Kidney (tissue), 11 donors: ENCODE results near the gene FAM153A. TPM values are rescaled to one million over a fixed set of nuclear protein-coding genes. Genes with fewer than 3 reads are reported as not detected.
"Not testable (repeated sequence)": the region's sequence is repeated elsewhere in the genome, so short reads cannot be mapped to it uniquely, and the experiment has no call there.

Experiments used
- DNase-seq, 5 donors: peaks; one replicate each; pipeline ENCODE4 v3.0.0-alpha.2; 2013 to 2020
- FAIRE-seq: peaks from 2 replicates; lab custom pipeline; 2012; peaks lifted over from hg19 to GRCh38; lab: Jason Lieb, UNC
- H3K27ac ChIP-seq, 2 donors: one replicate each; pipeline ENCODE4 v1.7.0; 2013; ENCODE audit warnings: low read depth in 2 of 2, low read length in 2 of 2, inconsistent platforms in 1 of 2
- H3K27me3 ChIP-seq: one replicate; pipeline ENCODE4 v1.7.1; 2013; ENCODE audit warnings: low read length, inconsistent platforms; ENCODE audit not compliant: control insufficient read depth, insufficient read depth
- H3K36me3 ChIP-seq, 3 donors: one replicate each; pipeline versions ENCODE4 v1.7.0 to v1.7.1; 2013; ENCODE audit warnings: low read length in 3 of 3, control low read depth in 1 of 3, inconsistent platforms in 1 of 3; ENCODE audit not compliant: insufficient read depth in 3 of 3, control insufficient read depth in 2 of 3
- H3K4me1 ChIP-seq, 3 donors: one replicate each; pipeline versions ENCODE4 v1.7.0 to v1.7.1; 2013; ENCODE audit warnings: low read length in 3 of 3, inconsistent platforms in 1 of 3, low read depth in 1 of 3; ENCODE audit not compliant: control insufficient read depth in 2 of 3, insufficient read depth in 2 of 3
- H3K4me3 ChIP-seq, 3 donors: one replicate each; pipeline versions ENCODE4 v1.7.0 to v1.8.1; 2013; ENCODE audit warnings: low read length in 3 of 3, control low read depth in 1 of 3, inconsistent platforms in 1 of 3
- H3K9ac ChIP-seq, 3 donors: one replicate each; pipeline versions ENCODE4 v1.7.0 to v1.7.1; 2013; ENCODE audit warnings: low read length in 3 of 3, control low read depth in 1 of 3, inconsistent platforms in 1 of 3
- H3K9me3 ChIP-seq, 3 donors: one replicate each; pipeline versions ENCODE4 v1.7.0 to v1.7.1; 2013; ENCODE audit warnings: low read length in 3 of 3, control low read depth in 1 of 3, inconsistent platforms in 1 of 3; ENCODE audit not compliant: control insufficient read depth in 2 of 3, insufficient read depth in 1 of 3
- intact Hi-C: fragments of 100-400 bp; cut with DNase I; formaldehyde crosslinking; loops from one replicate; pipeline ENCODE4 v1.11.1; 2022
- polyA plus RNA-seq: library from polyadenylated mRNA; stranded (reverse); fragments of 350-450 nt; fragmentation: Illumina TruSeq; extraction: RNeasy Lipid Tissue Mini Kit (QIAGEN cat#74804); gene quantifications from one replicate; pipeline ENCODE4 v1.2.3, GENCODE V29; 2014; ENCODE audit warnings: low read depth, low replicate concordance; ENCODE audit not compliant: insufficient read depth
- total RNA-seq: library from RNA; stranded (reverse); fragmentation: NEBNext Ultra II Directional; extraction: Animal tissue kit (Norgen Biotek cat#: 25700); gene quantifications from one replicate; pipeline ENCODE4 v1.2.1, GENCODE V29; 2021
- donor health status: control.
- donor health status: control.
- donor health status: DM: yes; HTN: yes; CAD: no.
- donor health status: Normal renal cell carcinoma (clear cell type).

FAM153A gene
- total and polyA plus RNA-seq, 2 donors from 2014 or later, result 1.6 to 13.4 TPM

DNA sequence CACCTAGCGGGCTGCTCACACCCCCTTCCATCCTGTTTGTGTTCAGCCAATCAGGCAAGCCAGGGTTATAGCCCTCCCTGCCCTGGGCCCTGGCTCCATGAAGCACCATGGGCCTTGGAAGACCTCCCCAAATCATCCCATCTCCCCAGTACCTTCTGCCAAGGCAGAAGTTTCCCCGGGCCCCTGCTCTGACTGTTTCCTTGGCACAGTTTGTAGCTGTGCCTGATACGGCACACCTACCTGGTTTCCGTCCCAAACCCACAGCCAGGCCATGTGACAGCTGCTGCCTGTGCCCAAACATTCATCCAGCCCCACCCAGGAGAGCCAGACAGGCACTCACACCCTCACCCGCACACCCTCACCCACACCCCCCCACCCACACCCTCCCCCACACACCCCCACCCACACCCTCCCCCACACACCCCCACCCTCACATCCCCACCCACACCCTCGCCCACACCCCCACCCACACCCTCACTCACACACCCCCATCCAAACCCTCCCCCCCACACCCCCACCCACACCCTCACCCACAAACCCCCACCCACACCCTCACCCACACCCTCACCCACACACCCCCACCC lies 29.6 kb upstream of the FAM153A start:
- DNase-seq, H3K4me1 ChIP-seq, H3K27me3 ChIP-seq, FAIRE-seq, intact Hi-C loops, H3K36me3 ChIP-seq, H3K9ac ChIP-seq, H3K9me3 ChIP-seq, H3K4me3 ChIP-seq, H3K27ac ChIP-seq: not testable (repeated sequence)

DNA sequence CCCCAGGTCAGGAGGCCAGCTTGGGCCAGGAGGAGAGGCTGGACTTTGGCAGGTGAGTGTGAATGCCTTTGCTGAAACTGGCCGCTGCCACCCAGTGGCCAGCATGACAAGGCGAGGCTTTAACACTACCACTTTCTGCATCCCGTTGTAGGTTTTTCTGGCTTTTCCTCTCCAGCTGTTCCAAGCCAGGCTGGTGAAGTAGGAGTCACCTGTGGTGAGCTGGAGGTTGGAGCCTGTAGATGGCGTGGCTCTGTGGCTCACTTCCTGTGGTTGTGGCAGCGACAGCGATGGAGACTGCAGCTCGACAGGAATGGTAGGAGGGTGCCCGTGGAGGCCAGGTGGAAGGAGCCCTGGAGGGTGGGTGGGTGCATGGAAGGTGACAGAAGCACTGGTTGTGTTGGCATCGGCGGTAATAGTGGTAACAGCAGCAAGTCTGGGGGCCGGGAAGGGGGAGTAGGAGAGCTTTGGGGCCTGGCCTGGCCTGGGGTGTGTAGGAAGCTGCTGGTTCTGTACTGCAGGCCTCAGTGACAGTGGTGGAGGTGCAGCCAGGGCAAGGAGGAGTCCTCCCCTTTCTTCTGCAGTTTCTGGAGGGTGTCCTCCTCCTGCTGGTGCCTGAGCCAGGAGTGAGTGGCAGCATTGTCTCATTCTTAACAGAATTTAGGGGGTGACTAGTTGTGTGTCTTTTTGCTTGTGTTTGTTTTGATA lies 26.7 kb upstream of the FAM153A start:
- H3K9me3 ChIP-seq, intact Hi-C loops, H3K27me3 ChIP-seq, FAIRE-seq, H3K4me1 ChIP-seq, H3K36me3 ChIP-seq, H3K9ac ChIP-seq, H3K4me3 ChIP-seq, H3K27ac ChIP-seq: not testable (repeated sequence)
- DNase-seq, result peak in 1 of 5 donors; percentile 35

DNA sequence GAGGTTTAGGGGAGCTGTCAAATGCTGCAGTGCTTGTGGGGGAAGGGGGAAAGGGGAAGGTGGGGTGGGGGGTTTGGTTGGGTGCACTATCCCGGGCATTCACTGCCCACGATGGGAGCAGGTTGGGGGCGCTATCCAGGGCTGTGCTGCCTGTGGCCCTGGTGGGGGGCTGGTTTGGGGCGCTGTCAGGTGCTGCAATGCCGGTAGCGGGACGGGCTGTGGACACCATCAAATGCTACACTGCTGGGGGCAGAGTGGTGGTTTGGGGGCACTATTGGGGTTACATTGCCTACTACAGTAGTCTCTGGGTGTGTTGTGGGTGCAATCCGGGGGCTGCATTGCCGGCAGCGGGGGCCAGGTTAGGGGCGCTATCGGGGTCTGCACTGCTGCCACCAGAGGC lies 25.7 kb upstream of the FAM153A start:
- H3K4me1 ChIP-seq, H3K9ac ChIP-seq, H3K27ac ChIP-seq, H3K27me3 ChIP-seq, H3K9me3 ChIP-seq, H3K36me3 ChIP-seq, FAIRE-seq, intact Hi-C loops, H3K4me3 ChIP-seq: not testable (repeated sequence)
- peak in 1 of 5 donors; percentile 45 for DNase-seq

DNA sequence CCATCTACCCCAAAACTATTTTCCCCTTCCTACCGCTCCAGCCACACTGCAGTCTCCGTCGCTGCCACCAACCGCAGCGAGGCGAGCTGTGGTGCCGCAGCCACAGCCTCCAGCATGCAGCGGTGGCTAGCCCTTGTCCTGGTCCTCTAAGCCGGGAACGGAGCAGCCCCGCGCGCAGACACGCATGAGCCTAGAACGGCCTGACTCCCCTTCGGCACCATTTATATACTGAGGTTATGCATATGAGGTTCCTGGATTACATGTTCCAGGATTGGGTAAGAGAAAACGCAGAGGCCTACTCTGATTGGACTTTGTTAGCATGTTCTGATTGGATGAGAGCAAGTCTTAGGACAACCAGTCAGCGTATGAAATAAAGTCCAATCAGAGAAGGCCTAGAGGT lies 24.6 kb upstream of the FAM153A start:
- H3K27me3 ChIP-seq, H3K9me3 ChIP-seq, H3K4me1 ChIP-seq, H3K9ac ChIP-seq, DNase-seq, H3K4me3 ChIP-seq, intact Hi-C loops, FAIRE-seq, H3K27ac ChIP-seq, H3K36me3 ChIP-seq: not testable (repeated sequence)

DNA sequence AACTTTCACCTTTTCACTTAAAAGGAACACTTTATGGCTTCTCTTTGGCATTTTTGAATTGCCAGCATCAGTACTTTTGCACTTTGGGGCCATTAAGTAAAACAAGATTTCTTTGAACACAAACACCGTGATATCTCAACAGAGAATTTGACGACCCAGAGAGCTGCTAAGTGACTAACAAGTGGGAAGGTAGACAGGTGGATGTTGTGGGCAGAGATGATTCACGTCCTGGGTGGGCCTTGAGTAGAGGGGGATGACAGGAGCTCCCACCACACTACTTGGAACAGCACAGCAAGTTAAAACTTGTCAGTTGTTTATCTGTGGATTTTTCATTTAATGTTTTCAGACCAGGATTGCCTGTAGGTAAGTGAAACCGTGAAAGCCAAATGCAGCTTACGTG lies 18.7 kb upstream of the FAM153A start:
- FAIRE-seq, H3K27ac ChIP-seq, DNase-seq, intact Hi-C loops, H3K4me1 ChIP-seq, H3K36me3 ChIP-seq, H3K9ac ChIP-seq, H3K9me3 ChIP-seq, H3K4me3 ChIP-seq, H3K27me3 ChIP-seq: not testable (repeated sequence)

DNA sequence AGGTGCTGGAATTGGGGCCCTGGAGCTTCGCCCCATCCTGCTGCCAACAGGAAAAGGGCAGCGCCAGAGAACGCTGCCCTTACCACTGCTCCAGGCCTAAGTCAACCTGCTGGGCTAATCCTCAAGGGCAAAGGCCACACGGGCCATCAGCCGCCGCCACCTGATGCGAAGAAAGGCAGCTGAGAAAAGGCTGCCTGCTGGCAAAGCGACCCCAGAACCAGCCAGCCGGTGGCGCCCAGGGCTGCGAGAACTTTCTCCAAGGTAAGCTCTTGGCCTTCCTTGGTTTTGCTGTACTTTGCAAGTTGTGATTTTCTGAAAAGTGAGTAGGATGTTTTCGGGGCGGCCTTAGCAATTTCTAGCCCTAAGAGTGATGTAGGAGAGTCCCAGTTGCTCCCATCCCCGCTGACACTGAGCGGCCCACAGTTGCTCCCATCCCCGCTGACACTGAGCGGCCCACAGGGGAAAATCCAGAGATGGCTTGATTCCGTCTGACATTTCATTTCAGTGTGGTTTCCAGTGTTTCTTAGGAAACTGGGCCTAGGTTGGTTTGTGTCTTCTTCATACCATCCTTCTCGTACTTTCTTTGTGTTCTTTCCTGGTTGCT lies 15.6 kb upstream of the FAM153A start:
- H3K9me3 ChIP-seq, DNase-seq, H3K4me3 ChIP-seq, H3K9ac ChIP-seq, H3K4me1 ChIP-seq, H3K27me3 ChIP-seq, FAIRE-seq, H3K36me3 ChIP-seq, intact Hi-C loops, H3K27ac ChIP-seq: not testable (repeated sequence)

DNA sequence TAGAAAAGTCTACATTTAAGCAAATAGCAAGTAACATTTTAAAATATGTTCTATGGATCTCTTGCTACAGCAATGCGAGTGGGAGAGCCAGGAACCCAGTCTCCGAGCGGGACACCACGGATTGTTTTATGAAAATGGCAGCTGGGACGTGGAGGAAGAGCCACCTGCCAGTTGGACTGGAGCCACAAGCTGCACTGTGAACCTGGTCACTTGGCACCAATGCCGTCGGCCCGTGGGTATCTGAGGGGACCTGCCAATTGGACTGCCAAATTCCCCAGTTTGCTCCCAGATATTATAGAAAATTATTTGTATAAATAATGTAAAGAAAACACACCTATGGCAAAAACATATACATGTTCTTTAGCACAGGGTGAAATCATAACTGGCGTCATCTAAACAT lies 10.6 kb upstream of the FAM153A start:
- intact Hi-C loops, H3K4me1 ChIP-seq, H3K27me3 ChIP-seq, H3K9ac ChIP-seq, FAIRE-seq, H3K9me3 ChIP-seq, H3K27ac ChIP-seq, H3K36me3 ChIP-seq, H3K4me3 ChIP-seq: not testable (repeated sequence)
- DNase-seq, result peak in 1 of 5 donors; percentile 9

DNA sequence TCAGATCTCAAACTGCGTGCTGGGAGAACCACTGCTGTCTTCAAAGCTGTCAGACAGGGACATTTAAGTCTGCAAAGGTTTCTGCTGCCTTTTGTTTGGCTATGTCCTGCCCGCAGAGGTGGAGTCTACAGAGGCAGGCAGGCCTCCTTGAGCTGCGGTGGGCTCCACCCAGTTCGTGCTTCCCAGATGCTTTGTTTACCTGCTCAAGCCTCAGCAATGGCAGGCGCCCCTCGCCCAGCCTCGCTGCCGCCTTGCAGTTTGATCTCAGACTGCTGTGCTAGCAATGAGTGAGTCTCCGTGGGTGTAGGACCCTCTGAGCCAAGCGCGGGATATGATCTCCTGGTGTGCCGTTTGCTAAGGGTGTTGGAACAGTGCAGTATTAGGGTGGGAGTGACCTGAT lies 8.9 kb upstream of the FAM153A start:
- H3K36me3 ChIP-seq, H3K4me1 ChIP-seq, FAIRE-seq, DNase-seq, H3K9me3 ChIP-seq, H3K27ac ChIP-seq, H3K27me3 ChIP-seq, H3K4me3 ChIP-seq, H3K9ac ChIP-seq, intact Hi-C loops: not testable (repeated sequence)
